Loucy (cell line): ENCODE data around the gene TJP1.

Experiments used
- CTCF ChIP-seq: fragments of 200-600 bp; sonication (generic); conservative IDR thresholded peaks from 2 replicates; pipeline ENCODE4 v1.5.1; 2014; ENCODE audit warnings: mild to moderate bottlenecking, antibody characterized with exemption, low read length
- EZH2phosphoT487 ChIP-seq: fragments of 200-600 bp; IDR thresholded peaks from 2 replicates; pipeline ENCODE4 v1.6.1; 2018; ENCODE audit warnings: antibody characterized with exemption, mild to moderate bottlenecking, moderate library complexity, borderline replicate concordance

GRCh38 chr15:29854413-29854812 lies 32.1 kb upstream of the TJP1 start:
- TF ChIP-seq CTCF = no peak
- no peak for TF ChIP-seq EZH2phosphoT487
